ENCODE data around the gene DERL2. TPM values are rescaled to one million over a fixed set of nuclear protein-coding genes. Genes with fewer than 3 reads are reported as not detected.

The DERL2 gene
- total RNA-seq = 20.0 and 22.0 TPM in 2 replicates

DNA sequence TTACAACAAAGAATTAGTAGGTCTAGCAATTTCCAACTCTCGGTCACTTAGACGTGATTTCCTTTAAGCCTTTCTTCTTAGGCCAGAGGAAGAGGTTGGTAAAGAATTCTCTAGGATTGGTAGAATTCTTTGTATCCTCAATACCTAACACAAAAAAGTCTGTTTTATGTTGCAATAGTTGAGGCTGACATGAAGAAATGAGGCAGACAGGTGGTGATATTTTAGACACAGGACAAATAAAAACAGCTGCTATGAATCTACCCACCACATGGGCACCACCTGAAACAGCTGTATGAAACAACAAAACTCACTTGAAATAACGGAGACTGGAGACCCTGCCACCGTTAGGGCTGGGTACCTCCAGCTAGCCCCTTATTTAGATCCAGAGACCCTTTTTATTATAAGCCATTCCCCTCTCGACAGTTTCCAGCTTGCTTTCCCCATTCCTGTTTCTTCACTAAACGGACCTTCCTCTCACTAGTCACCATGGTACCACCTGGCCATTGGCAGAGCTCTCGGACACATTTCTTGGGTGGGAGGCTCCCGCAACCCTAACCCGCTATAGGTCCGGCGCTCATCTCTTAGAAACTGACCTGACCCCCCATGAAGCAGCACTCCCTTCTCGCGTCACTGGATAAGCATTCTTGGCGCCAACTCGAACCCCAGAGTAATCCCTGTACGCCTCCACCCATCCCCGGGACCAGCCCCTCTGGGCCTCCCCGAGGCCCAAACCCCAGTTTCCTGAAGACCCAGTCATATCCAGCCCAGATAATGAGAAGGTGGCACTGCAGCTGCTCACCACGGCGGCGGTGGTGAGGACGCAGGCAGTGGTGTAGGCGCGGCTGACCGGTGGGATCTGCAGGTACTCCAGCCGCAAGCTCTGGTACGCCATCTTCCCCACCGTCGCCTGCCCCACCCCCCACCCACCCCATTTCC is at the start of gene DERL2:
Gene DERL2, minus strand, starts transcription at position 909 of the 936 bp plus-strand sequence. Its CDS starts 17 bp downstream, at position 892.

DNA sequence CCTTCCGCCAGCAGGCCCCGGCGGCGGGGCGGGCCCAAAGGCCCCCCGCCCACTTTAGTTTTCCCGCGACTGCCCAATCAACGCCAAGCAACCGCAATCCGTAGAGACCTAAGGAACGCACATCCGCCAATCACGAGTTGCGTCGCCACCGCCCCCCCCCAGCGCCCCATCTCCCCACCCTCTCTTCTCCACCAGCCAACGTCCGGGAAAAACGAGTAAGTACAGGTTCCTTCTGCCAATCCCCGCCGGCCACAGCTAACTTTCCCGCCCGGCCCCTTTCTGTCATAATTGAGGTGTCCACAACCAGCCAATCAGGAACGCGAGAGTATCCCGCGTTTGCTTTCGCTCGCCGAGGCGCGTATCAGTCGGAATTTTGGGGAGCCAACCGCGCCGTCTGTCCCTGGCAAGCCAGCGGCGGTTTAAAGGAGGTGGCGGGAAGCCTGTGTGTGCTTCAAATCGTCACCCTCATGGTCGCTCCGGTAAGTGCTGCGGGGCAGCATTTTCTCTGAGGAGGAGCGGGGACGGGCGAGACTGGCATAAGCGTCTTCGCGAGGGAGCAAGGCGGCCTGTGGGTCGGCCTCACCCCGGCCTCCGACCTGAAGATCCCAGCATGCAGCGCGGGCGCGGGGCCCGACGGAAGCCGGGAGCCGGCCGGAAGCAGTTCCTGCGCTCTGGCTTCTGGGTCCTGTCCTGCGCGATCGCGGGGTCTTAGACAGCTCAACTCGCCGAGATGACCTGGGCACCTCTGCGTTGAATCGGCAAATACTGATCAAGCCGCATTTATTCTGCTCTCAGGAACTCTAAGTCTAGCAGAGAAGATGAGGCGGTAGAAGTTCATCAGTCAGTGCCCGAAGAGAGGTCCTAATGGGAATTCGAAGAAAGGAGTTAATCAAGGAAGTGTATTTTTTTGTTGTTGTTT is 487 bp upstream of the DERL2 start, which contains the start of gene MIS12:
Gene MIS12, plus strand, starts transcription at position 361 of the 919 bp plus-strand sequence. CDS start 2,297 bp downstream, outside the sequence.

DNA sequence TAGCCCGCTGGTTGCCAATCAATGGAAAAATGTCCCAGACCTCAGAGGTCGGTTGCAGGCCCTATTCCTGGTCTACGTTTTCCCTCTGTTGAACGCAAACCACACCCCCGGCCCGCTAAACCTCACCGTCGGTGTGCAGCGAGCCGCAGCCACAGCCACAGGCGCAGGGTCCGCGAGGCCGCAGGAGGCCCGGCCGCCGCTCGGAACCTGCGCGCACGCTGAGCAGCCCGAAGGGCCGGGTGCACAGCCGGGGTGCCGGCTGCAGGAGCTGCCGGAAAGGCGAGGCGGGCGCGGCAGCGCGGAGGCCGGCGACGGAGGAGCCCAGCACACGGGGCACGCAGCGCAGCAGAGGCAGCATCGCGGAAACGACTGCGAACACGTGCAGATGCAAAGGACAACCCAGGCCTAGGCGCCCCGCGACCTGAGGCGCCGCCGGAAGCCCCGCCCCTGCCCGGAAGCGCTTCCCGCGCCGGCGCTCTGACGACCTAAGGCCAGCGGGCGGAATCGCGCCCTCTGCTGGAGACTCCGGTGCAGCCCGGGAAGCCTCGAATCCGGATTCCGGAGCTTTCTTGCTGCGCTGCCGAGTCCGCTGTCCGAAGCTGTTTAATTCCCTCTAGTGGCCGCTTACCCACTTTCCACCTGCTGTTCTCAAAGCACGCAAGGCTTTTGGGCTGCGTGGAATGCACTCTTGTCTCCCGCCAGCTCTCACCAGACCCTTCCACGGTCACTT is 47.1 kb downstream of the DERL2 start, which contains the start of gene C1QBP:
Gene C1QBP, minus strand, starts transcription at position 440 of the 730 bp plus-strand sequence. Its CDS starts 82 bp downstream, at position 358.

Other genes starting within 250 kb of the DERL2 start
- 39.8 and 47.9 TPM in 2 replicates for gene RABEP1, start 203.9 kb downstream of the DERL2 start, total RNA-seq
- 85.7 and 116 TPM in 2 replicates for gene NUP88, start 66.5 kb downstream of the DERL2 start, total RNA-seq
- gene RPAIN, start 66.0 kb downstream of the DERL2 start, total RNA-seq = 53.2 and 57.1 TPM in 2 replicates
- 239 and 334 TPM in 2 replicates for gene C1QBP, start 47.0 kb downstream of the DERL2 start, total RNA-seq
- gene DHX33, start 17.2 kb downstream of the DERL2 start, total RNA-seq = 14.1 and 14.4 TPM in 2 replicates
- 14.1 and 14.5 TPM in 2 replicates for gene MIS12, start 388 bp upstream of the DERL2 start, total RNA-seq
- gene NLRP1, start 98.3 kb upstream of the DERL2 start, total RNA-seq = 18.2 and 21.2 TPM in 2 replicates

Measured in endothelial cell of coronary artery (primary cell).